HEK293T (cell line): ENCODE data around the gene MVB12A.
A peak's percentile ranks its signal among the peaks of the same experiment; 100 is the strongest.

Experiments
- BHLHE40 ChIP-seq: fragments of 450-650 bp; IDR thresholded peaks from 2 replicates; pipeline ENCODE4 v1.6.1; 2016; ENCODE audit warnings: mild to moderate bottlenecking, moderate library complexity, borderline replicate concordance
- FOXA1 ChIP-seq: fragments of 450-650 bp; IDR thresholded peaks from 2 replicates; pipeline ENCODE4 v1.6.1; 2016; ENCODE audit warnings: mild to moderate bottlenecking
- FOXK2 ChIP-seq: fragments of 450-650 bp; IDR thresholded peaks from 2 replicates; pipeline ENCODE4 v1.6.1; 2016; ENCODE audit warnings: mild to moderate bottlenecking
- FOXM1 ChIP-seq: fragments of 450-650 bp; IDR thresholded peaks from 2 replicates; pipeline ENCODE4 v1.6.1; 2017; ENCODE audit warnings: mild to moderate bottlenecking, borderline replicate concordance
- HDGF ChIP-seq: fragments of 450-650 bp; IDR thresholded peaks from 2 replicates; pipeline ENCODE4 v1.6.1; 2017; ENCODE audit warnings: antibody characterized with exemption, borderline replicate concordance
- LEF1 ChIP-seq: fragments of 450-650 bp; IDR thresholded peaks from 2 replicates; pipeline ENCODE4 v1.6.1; 2017; ENCODE audit warnings: mild to moderate bottlenecking, borderline replicate concordance
- NFRKB ChIP-seq: fragments of 450-650 bp; IDR thresholded peaks from 2 replicates; pipeline ENCODE4 v1.6.1; 2016; ENCODE audit warnings: mild to moderate bottlenecking, moderate library complexity
- SP1 ChIP-seq: fragments of 450-650 bp; IDR thresholded peaks from 2 replicates; pipeline ENCODE4 v1.6.1; 2017
- SUZ12 ChIP-seq: fragments of 450-650 bp; IDR thresholded peaks from 2 replicates; pipeline ENCODE4 v1.6.1; 2016; ENCODE audit warnings: mild to moderate bottlenecking
- TARDBP ChIP-seq: fragments of 450-650 bp; IDR thresholded peaks from 2 replicates; pipeline ENCODE4 v1.6.1; 2016
- TF ChIP-seq, protein P1 (sequence below): fragments of 450-650 bp; IDR thresholded peaks from 2 replicates; pipeline ENCODE4 v1.6.1; 2016

GRCh38 chr19:17445526-17446165 lies 25.8 kb downstream of the MVB12A start:
- TF ChIP-seq, protein P1, sequence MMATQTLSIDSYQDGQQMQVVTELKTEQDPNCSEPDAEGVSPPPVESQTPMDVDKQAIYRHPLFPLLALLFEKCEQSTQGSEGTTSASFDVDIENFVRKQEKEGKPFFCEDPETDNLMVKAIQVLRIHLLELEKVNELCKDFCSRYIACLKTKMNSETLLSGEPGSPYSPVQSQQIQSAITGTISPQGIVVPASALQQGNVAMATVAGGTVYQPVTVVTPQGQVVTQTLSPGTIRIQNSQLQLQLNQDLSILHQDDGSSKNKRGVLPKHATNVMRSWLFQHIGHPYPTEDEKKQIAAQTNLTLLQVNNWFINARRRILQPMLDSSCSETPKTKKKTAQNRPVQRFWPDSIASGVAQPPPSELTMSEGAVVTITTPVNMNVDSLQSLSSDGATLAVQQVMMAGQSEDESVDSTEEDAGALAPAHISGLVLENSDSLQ, result no peak
- TF ChIP-seq FOXM1, result no peak
- no peak for TF ChIP-seq FOXA1
- TF ChIP-seq FOXK2, result no peak
- no peak for TF ChIP-seq SP1
- no peak for TF ChIP-seq HDGF
- TF ChIP-seq LEF1, result no peak
- no peak for TF ChIP-seq BHLHE40
- TF ChIP-seq NFRKB, result no peak
- no peak for TF ChIP-seq SUZ12
- 0 out of 2 replicates have a peak, but pooled peaks have one; percentile 7 for TF ChIP-seq TARDBP
